ENCODE results near the gene FAM229A. TPM values are rescaled to one million over a fixed set of nuclear protein-coding genes. Genes with fewer than 3 reads are reported as not detected.

Gene FAM229A
- total and polyA plus RNA-seq, 2 of the 8 experiments (the other 6 are each of a cell fraction or from before 2014, with no cell fraction given), result 4.1 to 4.2 TPM

- TF ChIP-seq HDAC2 (IDR thresholded peaks at IDR 0.05; ENCODE audit: borderline replicate concordance in 1 of 2, low read depth in 2 of 2, low read length in 2 of 2) (peak; percentile 15 to 84; a peak in 1 of 4 replicates), BCL11A (IDR thresholded peaks at IDR 0.05; ENCODE audit: low read depth in 2 of 2, low read length in 2 of 2) (no peak), CREB1 (IDR thresholded peaks at IDR 0.05) (no peak), RNF2 (IDR thresholded peaks at IDR 0.05; ENCODE audit: borderline replicate concordance, low read depth, low read length, missing control alignments, poor library complexity, severe bottlenecking) (no peak), EP300 (IDR thresholded peaks at IDR 0.05; ENCODE audit: borderline replicate concordance in 1 of 2, low read depth in 2 of 2, low read length in 2 of 2) (no peak), CBX5 (IDR thresholded peaks at IDR 0.05; ENCODE audit: low read depth, low read length) (no peak), POLR2AphosphoS5 (IDR thresholded peaks at IDR 0.05; ENCODE audit: low read depth, low read length) (no peak), TAF1 (IDR thresholded peaks at IDR 0.05; ENCODE audit: low read depth, low read length) (peak; percentile 34; the same call in 1 of the 2 replicates), USF2 (IDR thresholded peaks at IDR 0.05; ENCODE audit: low read length) (no peak), SP1 (IDR thresholded peaks at IDR 0.05; ENCODE audit: low read depth, low read length) (no peak), RAD21 (IDR thresholded peaks at IDR 0.05 in 1 of 2, conservative IDR thresholded peaks at IDR 0.05 in 1 of 2; ENCODE audit: low read depth in 2 of 2, low read length in 2 of 2) (peak; percentile 0 to 20; a peak in 1 of 4 replicates), BACH1 (IDR thresholded peaks at IDR 0.05; ENCODE audit: low read length) (peak; percentile 76), MAX (IDR thresholded peaks at IDR 0.05) (peak; percentile 27; the same call in 1 of the 2 replicates), CTBP2 (IDR thresholded peaks at IDR 0.05; ENCODE audit: borderline replicate concordance, insufficient read depth, insufficient read length, low read length) (no peak), CTCF (IDR thresholded peaks at IDR 0.05; ENCODE audit: control extremely low read depth in 1 of 3, insufficient read depth in 1 of 3, low read depth in 1 of 3, low read length in 3 of 3) (peak; percentile 29 to 62 (median 47); a peak in 3 of 4 replicates), ATF2 (IDR thresholded peaks at IDR 0.05; ENCODE audit: low read length) (peak; percentile 70; the same call in 1 of the 2 replicates), GTF2F1 (IDR thresholded peaks at IDR 0.05; ENCODE audit: borderline replicate concordance, low read depth, low read length) (no peak)
Measured at GRCh38 chr1:32334864-32335534, 27.3 kb downstream of the FAM229A start (continued).
